HL-60/S4 (cell line): ENCODE data around the gene STK32C.
"Not testable (repeated sequence)": the region's sequence is repeated elsewhere in the genome, so short reads cannot be mapped to it uniquely, and the experiment has no call there.

Experiments
- in situ Hi-C: fragments of 300-500 bp; cut with MboI; formaldehyde crosslinking; loops from 2 replicates; pipeline ENCODE4 v1.14.3; 2022; ENCODE audit warnings: low sequenced_read_pairs

Gene STK32C

DNA sequence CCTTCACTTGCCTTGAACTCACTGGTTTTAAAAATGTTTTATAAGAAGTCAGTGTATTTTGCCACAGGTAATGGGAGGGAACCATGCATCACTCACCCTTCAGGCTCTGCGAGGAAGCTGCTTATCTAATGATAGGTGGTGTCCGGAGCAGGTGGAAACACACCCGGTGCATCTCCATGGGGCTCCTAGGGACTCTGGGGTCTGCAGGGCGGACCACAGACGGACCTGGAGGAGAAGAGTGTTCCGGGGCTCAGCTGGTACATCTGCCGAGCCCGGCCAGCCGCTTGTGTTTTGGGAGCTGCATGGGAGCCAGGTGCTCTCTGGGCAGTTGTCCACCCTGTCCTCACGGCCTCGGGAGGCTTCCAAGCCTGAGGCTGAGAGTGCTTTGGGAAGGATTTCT, 31.5 kb upstream of the STK32C start:
- in situ Hi-C loops = no loop called here

- in situ Hi-C loops = no loop called here
These were observed 31.1 kb upstream of the STK32C start for GRCh38 chr10:132338876-132339275.

- in situ Hi-C loops = not testable (repeated sequence)
These were observed 30.1 kb upstream of the STK32C start for GRCh38 chr10:132337854-132338253.

DNA sequence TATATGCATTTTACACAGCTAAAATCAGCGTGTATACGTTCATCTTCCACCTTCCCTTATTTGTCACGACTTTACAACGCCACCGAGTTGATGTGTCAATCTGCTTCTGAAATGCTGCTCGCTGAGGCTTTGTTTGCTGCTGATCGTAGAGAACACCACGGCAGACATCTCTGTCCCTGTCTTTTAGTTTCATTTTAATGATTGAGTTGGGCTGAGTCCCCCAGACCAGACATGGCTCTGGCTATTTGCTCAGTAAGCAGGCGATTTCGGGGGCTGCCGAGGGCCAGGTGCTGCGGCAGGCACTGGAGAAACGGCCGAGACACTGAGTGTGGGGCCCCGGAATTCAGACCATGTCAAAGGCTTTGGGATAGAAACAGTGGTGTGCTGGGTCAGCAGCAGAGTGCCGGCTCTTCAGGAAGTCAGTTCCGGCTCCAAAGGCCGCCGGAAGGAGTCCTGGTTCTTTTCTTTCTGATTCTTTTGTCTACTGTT, 29.2 kb upstream of the STK32C start:
- in situ Hi-C loops = no loop called here

DNA sequence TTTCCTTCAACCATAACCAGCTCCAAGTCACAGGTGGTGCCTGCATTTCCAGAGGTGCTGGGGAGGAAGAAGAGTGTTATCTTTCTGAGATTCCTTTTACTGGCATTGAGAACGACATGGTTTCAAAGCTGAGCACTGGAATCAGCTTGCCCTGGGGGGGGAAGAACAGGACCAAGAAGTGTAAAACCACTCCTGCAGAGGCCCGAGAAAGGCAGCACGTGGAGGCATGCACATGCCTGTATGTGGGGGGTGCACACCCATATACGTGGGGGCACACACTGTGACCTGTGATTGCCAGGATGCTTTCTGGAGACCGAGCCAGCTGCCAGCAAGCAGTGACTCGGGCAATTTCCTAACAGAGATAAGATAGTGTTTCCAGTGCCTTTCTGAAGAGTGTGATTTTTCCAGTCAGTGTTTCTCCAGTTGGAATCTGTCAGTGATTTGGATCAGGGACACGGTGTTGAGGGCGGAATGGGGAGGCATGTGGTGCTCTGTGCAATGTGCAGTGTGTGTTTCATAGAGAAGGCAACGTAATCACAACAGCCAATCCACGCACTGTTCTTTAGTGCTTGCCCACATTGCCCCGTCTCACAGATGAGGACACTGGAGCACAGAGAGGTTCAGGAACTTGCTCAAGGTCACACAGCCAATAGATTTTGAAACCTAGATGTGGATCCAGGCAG, 28.5 kb upstream of the STK32C start:
- in situ Hi-C loops = no loop called here

- in situ Hi-C loops = no loop called here
These were observed 27.7 kb upstream of the STK32C start for GRCh38 chr10:132335189-132336063.

- in situ Hi-C loops = no loop called here
These were observed 27.0 kb upstream of the STK32C start for GRCh38 chr10:132334631-132335188.

DNA sequence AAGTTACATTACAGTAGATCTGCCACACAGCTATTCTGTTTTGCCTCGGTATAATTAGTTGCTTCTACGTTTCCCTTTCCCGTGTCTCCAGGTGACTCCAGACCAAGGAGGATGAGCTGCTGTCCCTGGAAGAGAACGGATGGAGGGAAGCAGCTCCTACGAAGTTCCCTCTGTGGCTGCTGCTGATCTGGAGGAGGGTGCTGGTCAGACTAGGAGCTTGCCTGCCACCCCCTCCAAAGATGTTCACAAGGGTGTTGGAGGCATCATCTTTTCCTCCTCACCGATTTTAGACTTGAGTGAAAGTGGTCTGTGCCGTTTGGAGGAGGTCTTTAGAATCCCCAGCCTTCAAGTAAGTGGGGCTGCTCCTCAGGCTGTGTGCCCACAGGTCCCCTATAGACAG, 25.6 kb upstream of the STK32C start:
- in situ Hi-C loops = no loop called here

- in situ Hi-C loops = no loop called here
These were observed 24.6 kb upstream of the STK32C start for GRCh38 chr10:132332433-132332754.

DNA sequence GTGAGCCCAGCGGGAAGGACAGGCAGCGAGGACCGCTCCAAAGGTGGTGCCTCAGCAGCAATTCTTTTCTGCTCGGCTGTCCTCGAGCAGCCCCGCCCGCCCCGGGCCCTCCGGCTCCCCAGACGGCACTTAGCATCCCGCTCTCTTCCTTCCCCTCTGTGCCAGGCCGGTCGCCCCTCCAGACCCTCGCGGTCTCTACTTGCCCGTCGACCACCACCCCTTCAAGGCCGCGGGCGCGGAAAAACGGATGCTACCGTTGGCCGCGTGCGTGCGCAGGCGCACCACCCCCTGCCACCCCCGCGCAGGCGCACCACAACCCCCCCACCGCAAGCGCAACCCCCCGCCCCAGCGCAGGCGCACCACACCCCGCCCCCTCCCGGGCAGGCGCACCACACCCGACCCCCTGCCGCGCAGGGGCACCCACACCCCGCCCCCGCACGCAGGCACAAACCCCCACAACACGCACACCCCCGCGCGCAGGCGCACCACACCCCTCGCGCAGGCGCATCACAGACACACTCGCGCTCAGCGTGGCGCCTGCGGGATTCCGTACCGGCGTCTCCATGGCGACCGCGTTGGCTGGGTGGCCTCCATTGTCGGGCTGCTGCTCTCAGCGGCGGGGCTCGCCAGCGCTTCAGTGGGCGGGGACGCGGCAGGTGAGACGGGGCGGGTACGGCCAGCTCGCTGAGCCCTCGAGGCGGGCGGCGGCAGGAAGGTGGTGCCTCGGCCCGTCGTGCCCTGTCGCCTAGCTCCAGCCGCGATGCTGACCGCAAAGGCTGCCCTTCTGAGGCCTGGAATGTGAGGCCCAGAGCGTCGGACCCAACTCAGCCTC, 24.1 kb upstream of the STK32C start, which contains the start of gene LRRC27:
Gene LRRC27, plus strand, starts transcription at position 593 of the 832 bp plus-strand sequence. CDS start 1,332 bp downstream, outside the sequence.
- in situ Hi-C loops = no loop called here

DNA sequence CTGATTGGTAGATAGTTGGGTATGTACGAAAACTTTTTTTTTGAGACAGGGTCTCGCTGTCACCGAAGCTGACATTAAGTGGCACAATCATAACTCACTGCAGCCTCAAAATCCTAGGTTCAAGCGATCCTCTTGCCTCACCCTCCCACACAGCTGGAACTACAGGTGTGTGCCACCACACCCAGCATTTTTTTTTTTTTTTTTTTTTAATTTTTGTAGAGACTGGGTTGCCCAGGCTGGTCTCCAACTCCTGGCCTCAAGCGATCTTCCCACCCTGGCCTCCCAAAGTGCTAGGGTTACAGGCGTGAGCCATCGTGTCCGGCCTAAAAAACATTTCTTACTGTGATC, 22.7 kb upstream of the STK32C start:
- in situ Hi-C loops = no loop called here

GRCh38 chr10:132329565-132330485, 22.1 kb upstream of the STK32C start:
- in situ Hi-C loops = no loop called here

DNA sequence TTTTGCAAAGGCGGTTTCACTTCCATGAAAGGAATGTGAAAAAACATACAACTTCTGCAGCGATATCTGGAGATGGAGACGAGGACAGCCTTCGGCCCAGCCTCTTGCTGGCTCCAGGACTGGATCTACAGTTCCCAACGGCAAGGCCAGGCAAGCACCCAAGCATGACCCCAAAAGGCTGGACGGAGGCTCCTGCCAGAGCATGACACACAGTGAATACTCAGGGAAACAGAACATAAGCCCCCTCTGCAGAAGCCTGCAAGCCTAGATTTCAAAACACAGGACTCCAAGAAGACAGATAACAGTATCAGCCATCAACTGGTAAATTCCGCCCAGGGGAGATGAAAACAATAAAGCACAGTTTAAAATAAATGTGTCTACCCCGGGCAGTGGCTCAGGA, 21.0 kb upstream of the STK32C start:
- in situ Hi-C loops = no loop called here

- in situ Hi-C loops = no loop called here
These were observed 20.4 kb upstream of the STK32C start for GRCh38 chr10:132328106-132328505.

- in situ Hi-C loops = no loop called here
These were observed 19.2 kb upstream of the STK32C start for GRCh38 chr10:132326925-132327324.

DNA sequence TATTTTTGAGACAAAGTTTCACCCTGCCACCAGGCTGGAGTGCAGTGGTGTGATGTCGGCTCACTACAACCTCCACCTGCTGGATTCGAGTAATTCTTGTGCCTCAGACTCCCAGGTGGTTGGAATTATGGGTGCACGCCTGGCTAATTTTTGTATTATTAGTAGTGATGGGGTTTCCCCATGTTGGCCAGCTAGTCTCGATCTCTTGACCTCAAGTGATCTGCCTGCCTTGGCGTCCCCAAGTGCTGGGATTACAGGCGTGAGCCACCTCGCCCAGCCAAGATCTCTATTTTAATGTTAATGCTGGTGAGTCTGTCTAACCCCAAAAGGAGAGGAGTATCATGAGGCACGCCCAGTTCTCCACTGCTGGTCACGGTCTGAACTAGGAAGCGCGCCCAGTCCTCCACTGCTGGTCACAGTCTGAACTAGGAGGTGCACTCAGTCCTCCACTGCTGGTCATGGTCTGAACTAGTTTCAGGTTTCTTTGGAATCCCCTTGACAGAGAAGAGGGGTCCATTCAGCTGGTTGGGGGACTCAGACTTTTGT, 18.7 kb upstream of the STK32C start:
- in situ Hi-C loops = no loop called here

GRCh38 chr10:132324186-132324585, 16.4 kb upstream of the STK32C start:
- in situ Hi-C loops = no loop called here

- in situ Hi-C loops = no loop called here
These were observed 14.9 kb upstream of the STK32C start for GRCh38 chr10:132322586-132323048.

- in situ Hi-C loops = no loop called here
These were observed 14.0 kb upstream of the STK32C start for GRCh38 chr10:132321726-132322125.
